ENCODE results near the gene CUL7. TPM values are rescaled to one million over a fixed set of nuclear protein-coding genes. Genes with fewer than 3 reads are reported as not detected.
"Not testable (repeated sequence)": the region's sequence is repeated elsewhere in the genome, so short reads cannot be mapped to it uniquely, and the experiment has no call there.

CUL7 gene
- total RNA-seq, 1 donor: 48.5 TPM

DNA sequence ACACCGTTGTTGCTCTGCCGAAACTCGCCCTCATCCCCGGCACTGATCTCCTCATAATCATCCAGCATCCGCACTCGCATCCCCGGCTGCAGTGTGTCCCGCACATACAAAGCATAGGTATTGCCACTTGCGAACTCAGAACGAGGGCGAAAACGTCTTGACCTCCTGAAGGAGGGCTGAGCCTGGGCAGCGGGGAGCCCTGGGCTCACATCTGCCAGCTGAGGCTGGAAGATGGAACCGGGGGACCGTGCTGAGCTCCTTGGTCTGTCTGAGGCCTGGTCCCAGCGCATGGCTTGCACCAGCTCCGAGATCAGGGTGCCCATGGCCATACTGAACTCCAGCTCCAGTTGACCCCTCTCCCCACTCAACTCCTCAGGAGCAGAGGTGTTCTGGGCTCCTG is 2.7 kb downstream of the CUL7 start:
- Histone ChIP-seq H3K36me3 (ENCODE audit: insufficient read depth, low read length) (peaks cover 49% of the 10 kb centered on the region), H3K4me2 (ENCODE audit: insufficient read depth, low read length) (peak overlapping the region; percentile 97), H2AFZ (ENCODE audit: low read length) (no peak overlapping the region), H3K79me2 (ENCODE audit: insufficient read depth, low read length) (peaks cover 36% of the 10 kb centered on the region), H3K4me1 (ENCODE audit: insufficient read depth, low read length) (peaks cover 23% of the 10 kb centered on the region), H3K27me3 (ENCODE audit: insufficient read depth, low read length) (no peaks in the 10 kb centered on the region), H3K4me3 (ENCODE audit: insufficient read depth, low read length) (no peak overlapping the region), H4K20me1 (ENCODE audit: insufficient read depth, low read length) (no peaks in the 10 kb centered on the region), H3K9me3 (ENCODE audit: low read depth, low read length) (no peaks in the 10 kb centered on the region), H3K27ac (ENCODE audit: low read depth, low read length) (no peak overlapping the region)
- TF ChIP-seq, protein P1, sequence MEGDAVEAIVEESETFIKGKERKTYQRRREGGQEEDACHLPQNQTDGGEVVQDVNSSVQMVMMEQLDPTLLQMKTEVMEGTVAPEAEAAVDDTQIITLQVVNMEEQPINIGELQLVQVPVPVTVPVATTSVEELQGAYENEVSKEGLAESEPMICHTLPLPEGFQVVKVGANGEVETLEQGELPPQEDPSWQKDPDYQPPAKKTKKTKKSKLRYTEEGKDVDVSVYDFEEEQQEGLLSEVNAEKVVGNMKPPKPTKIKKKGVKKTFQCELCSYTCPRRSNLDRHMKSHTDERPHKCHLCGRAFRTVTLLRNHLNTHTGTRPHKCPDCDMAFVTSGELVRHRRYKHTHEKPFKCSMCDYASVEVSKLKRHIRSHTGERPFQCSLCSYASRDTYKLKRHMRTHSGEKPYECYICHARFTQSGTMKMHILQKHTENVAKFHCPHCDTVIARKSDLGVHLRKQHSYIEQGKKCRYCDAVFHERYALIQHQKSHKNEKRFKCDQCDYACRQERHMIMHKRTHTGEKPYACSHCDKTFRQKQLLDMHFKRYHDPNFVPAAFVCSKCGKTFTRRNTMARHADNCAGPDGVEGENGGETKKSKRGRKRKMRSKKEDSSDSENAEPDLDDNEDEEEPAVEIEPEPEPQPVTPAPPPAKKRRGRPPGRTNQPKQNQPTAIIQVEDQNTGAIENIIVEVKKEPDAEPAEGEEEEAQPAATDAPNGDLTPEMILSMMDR (IDR thresholded peaks at IDR 0.05; ENCODE audit: extremely low read depth, low read depth, low read length): no peak
- peak; percentile 57 for DNase-seq (ENCODE audit: insufficient read length, low spot score, missing footprints)

- Histone ChIP-seq H3K27me3 (ENCODE audit: insufficient read depth, low read length) (no peaks in the 10 kb centered on the region), H3K4me2 (ENCODE audit: insufficient read depth, low read length) (no peak overlapping the region), H3K9me3 (ENCODE audit: low read depth, low read length) (no peaks in the 10 kb centered on the region), H3K4me1 (ENCODE audit: insufficient read depth, low read length) (peaks cover 17% of the 10 kb centered on the region), H3K79me2 (ENCODE audit: insufficient read depth, low read length) (peaks cover 30% of the 10 kb centered on the region), H4K20me1 (ENCODE audit: insufficient read depth, low read length) (no peaks in the 10 kb centered on the region), H3K27ac (ENCODE audit: low read depth, low read length) (no peak overlapping the region), H3K4me3 (ENCODE audit: insufficient read depth, low read length) (no peak overlapping the region), H2AFZ (ENCODE audit: low read length) (no peak overlapping the region), H3K36me3 (ENCODE audit: insufficient read depth, low read length) (peaks cover 65% of the 10 kb centered on the region)
- peak; percentile 35 for DNase-seq (ENCODE audit: insufficient read length, low spot score, missing footprints)
- TF ChIP-seq, protein P1 (IDR thresholded peaks at IDR 0.05; ENCODE audit: extremely low read depth, low read depth, low read length): no peak
Observed at GRCh38 chr6:43047998-43048397, 5.7 kb downstream of the CUL7 start.

- Histone ChIP-seq H3K36me3 (ENCODE audit: insufficient read depth, low read length) (peaks cover 77% of the 10 kb centered on the region), H3K27me3 (ENCODE audit: insufficient read depth, low read length) (no peaks in the 10 kb centered on the region)
Observed at GRCh38 chr6:43045371-43045930, 8.2 kb downstream of the CUL7 start.

DNA sequence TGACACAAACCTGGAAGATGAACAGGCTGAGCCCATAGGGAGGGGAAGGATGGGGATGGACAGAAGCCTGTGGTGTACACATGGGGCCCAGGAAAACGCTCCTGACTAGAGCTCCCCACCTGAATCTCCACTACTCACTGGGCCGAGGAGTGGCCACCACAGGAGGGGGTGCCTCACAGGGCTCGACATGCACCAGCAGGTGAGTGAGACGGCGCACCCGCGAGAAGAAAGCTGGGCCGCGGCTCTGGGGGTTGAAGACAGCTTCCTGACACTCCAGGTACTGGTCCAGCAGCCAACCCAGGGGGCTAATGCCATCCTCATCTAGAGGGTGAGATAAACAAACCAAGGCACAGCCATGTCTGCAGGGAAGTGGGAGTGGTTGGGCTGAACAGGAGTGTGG is 10.3 kb downstream of the CUL7 start:
- TF ChIP-seq, protein P1 (IDR thresholded peaks at IDR 0.05; ENCODE audit: extremely low read depth, low read depth, low read length): no peak
- no peak overlapping the region for H2AFZ ChIP-seq (ENCODE audit: low read length)
- H3K36me3 ChIP-seq (ENCODE audit: insufficient read depth, low read length): peaks cover 74% of the 10 kb centered on the region
- H3K79me2 ChIP-seq (ENCODE audit: insufficient read depth, low read length): no peaks in the 10 kb centered on the region
- no peaks in the 10 kb centered on the region for H3K27me3 ChIP-seq (ENCODE audit: insufficient read depth, low read length)
- no peaks in the 10 kb centered on the region for H3K9me3 ChIP-seq (ENCODE audit: low read depth, low read length)
- no peak overlapping the region for H3K27ac ChIP-seq (ENCODE audit: low read depth, low read length)
- H3K4me1 ChIP-seq (ENCODE audit: insufficient read depth, low read length): no peaks in the 10 kb centered on the region
- H4K20me1 ChIP-seq (ENCODE audit: insufficient read depth, low read length): no peaks in the 10 kb centered on the region
- no peak for DNase-seq (ENCODE audit: insufficient read length, low spot score, missing footprints)
- no peak overlapping the region for H3K4me2 ChIP-seq (ENCODE audit: insufficient read depth, low read length)
- no peak overlapping the region for H3K4me3 ChIP-seq (ENCODE audit: insufficient read depth, low read length)

More at GRCh38 chr6:43045371-43045930, 8.2 kb downstream of the CUL7 start:
- H4K20me1 ChIP-seq (ENCODE audit: insufficient read depth, low read length): no peaks in the 10 kb centered on the region
- no peaks in the 10 kb centered on the region for H3K9me3 ChIP-seq (ENCODE audit: low read depth, low read length)
- no peak overlapping the region for H3K4me3 ChIP-seq (ENCODE audit: insufficient read depth, low read length)
- no peaks in the 10 kb centered on the region for H3K4me1 ChIP-seq (ENCODE audit: insufficient read depth, low read length)
- no peak for DNase-seq (ENCODE audit: insufficient read length, low spot score, missing footprints)
- TF ChIP-seq, protein P1 (IDR thresholded peaks at IDR 0.05; ENCODE audit: extremely low read depth, low read depth, low read length): no peak
- H3K4me2 ChIP-seq (ENCODE audit: insufficient read depth, low read length): no peak overlapping the region
- no peak overlapping the region for H3K27ac ChIP-seq (ENCODE audit: low read depth, low read length)
- H2AFZ ChIP-seq (ENCODE audit: low read length): no peak overlapping the region
- H3K79me2 ChIP-seq (ENCODE audit: insufficient read depth, low read length): peaks cover 5% of the 10 kb centered on the region

- not testable (repeated sequence) for H3K4me2 ChIP-seq (ENCODE audit: insufficient read depth, low read length); H3K4me3 ChIP-seq (ENCODE audit: insufficient read depth, low read length); DNase-seq (ENCODE audit: insufficient read length, low spot score, missing footprints); H3K79me2 ChIP-seq (ENCODE audit: insufficient read depth, low read length); H3K27ac ChIP-seq (ENCODE audit: low read depth, low read length); H3K9me3 ChIP-seq (ENCODE audit: low read depth, low read length); H2AFZ ChIP-seq (ENCODE audit: low read length); H3K4me1 ChIP-seq (ENCODE audit: insufficient read depth, low read length); H4K20me1 ChIP-seq (ENCODE audit: insufficient read depth, low read length); H3K27me3 ChIP-seq (ENCODE audit: insufficient read depth, low read length)
- peaks cover 74% of the 10 kb centered on the region for H3K36me3 ChIP-seq (ENCODE audit: insufficient read depth, low read length)
Observed at GRCh38 chr6:43041475-43041874, 12.2 kb downstream of the CUL7 start.

Measured in osteoblast (primary cell).